ENCODE data around the gene ABITRAM.
A peak's percentile ranks its signal among the peaks of the same experiment; 100 is the strongest.
"Not testable (repeated sequence)": the region's sequence is repeated elsewhere in the genome, so short reads cannot be mapped to it uniquely, and the experiment has no call there.

The ABITRAM gene

DNA sequence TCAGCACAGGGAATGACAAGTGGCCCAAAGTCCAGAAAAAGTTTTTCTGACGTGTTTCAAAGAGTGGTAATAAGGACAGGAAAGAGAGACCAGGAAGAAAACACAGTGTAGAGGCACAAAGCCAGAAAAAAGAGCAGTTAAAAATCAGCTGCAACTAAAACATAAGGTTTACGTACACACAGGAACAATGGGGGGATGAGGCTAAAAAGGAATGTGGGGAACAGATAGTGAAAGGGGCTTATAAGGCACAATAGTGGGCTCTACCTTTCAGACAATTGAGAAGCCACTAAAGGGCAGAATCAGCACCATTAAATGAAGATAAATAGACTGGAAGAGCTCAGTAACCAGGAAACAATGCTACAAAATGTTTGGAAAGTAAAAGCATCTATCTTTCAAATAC lies 5.8 kb upstream of the ABITRAM start:
- no peak for DNase-seq (ENCODE audit: low read depth)

- peak; percentile 7 for DNase-seq (ENCODE audit: low read depth)
These were observed 926 bp upstream of the ABITRAM start for GRCh38 chr9:108933231-108933717.

DNA sequence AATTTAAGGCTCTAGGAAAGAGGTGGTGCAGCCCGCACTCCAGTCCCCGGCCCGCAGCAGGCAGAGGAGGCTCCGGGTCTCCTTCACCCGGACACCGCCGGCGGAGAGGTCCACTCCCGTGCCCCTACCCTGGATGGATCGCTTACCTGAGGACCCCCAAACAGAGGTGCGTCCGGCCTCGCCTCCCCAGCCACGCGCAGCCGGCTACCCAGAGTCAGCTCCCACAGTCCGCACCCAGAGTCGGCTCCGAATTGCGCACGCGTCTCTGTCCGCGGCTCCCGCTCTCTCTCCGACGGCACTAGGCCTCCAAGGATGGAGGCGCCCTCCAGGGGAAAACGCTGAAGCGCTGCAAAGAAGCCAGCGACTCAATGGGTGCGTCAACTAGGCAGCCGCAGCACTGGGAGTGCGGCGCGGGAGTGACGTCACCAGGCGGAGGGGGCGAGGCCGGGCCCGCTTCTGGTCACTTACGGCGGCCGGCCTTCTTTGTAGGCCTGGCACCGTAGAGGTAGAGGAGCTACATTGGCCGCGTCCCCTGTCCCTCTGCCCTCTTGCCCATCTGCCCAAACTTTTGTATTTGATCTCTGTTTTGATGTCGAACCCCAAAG lies 380 bp upstream of the ABITRAM start, which contains the start of gene ELP1:
TSS of gene ELP1 (minus strand) at position 407 of the 605 bp plus-strand sequence. CDS start 2,978 bp downstream, outside the sequence.
- DNase-seq (ENCODE audit: low read depth) = peak; percentile 87

- no peak for DNase-seq (ENCODE audit: low read depth)
These were observed 3.5 kb downstream of the ABITRAM start for GRCh38 chr9:108937561-108938305.

GRCh38 chr9:108939975-108940374 lies 5.8 kb downstream of the ABITRAM start:
- no peak for DNase-seq (ENCODE audit: low read depth)

DNA sequence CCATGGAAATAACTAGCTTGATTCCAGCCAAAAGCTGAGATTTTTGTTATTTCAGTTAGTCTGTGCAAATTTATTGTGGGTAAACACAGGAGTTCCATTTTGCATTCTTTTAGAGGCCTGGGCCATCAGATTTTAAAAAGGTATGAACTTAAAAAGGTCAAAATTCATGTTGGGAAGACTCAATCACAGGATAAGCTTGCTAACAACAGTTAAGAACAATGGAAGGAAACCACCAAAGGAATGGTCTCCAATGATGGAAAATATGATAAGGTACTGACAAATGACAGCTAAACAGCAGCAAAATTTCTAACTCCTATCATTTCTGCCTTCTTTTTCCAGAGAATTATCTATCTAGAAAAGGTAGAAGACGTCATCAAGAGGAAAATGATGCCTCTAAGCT lies 16.0 kb downstream of the ABITRAM start:
- DNase-seq (ENCODE audit: low read depth) = no peak

DNA sequence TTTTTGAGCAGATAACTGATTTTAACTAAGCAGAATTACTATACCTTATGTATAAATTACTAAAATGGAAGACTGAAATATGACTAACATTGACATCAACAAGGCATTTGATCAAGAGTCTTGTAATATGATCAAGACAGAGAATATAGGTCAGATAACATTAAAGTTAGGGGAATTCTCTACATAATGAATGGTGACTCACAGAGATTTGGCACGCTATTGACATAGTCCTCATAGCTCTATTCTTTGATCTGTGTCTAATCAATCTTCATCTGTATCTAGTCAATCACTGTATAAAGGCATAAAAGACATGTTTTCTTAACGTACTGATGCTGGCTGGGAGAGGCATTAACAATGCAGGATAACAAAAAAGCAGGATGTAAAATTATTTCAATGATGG lies 17.4 kb downstream of the ABITRAM start:
- no peak for DNase-seq (ENCODE audit: low read depth)

DNA sequence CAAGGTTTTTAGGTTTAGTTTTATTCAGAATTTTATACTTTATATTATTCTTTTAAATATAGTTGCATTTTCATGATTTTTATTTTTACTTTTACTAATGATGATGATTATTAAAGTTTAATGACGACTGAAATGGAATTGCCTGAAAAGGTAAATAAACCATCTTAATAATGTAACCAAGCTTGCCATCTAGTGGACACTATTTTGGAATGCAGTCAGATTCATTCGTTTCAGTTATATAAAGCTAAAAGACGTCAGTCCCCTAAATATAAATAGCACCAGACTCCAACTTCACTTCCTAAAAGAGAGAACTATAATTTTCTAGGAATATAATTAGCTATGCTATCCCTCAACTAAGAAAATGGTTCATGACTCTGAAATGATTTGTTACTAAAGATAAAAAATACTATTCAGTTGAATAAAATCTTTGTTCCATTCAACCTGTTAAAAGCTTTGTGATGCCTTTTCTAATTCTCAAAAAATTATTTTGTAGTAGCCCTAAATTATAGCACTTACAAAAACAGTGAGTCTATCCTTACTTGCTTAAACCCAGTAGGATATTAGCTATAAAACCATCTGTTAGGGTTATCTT lies 19.9 kb downstream of the ABITRAM start:
- DNase-seq (ENCODE audit: low read depth) = no peak

DNA sequence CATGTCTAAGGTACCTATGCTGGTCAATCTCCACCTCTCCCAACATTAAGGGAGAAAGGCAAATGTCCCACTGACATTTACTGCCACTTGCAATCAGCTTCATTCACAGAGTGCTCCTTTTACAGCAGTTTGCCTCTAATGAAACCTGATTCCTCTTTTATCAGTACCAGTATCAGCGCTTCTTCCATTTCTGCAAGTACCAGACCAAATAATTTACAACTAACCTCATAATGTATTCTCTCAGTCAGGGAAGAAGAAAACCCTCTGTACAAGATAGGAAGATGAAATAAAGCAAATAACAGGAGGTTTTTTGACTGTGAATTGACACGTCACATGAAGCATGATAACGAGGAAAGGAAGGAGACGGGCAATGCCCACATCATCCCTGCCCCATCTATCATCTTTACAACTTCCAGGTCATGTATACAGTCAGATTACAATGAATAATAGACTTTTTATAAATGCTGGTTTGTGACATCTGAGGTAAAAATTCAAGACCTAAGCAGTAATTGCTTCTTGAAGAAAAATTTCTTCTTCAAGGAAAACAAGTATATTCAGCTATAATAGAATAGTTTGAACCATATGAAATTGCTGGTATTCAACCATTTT lies 21.9 kb downstream of the ABITRAM start:
- no peak for DNase-seq (ENCODE audit: low read depth)

GRCh38 chr9:108956631-108957026 lies 22.4 kb downstream of the ABITRAM start:
- DNase-seq (ENCODE audit: low read depth) = no peak

DNA sequence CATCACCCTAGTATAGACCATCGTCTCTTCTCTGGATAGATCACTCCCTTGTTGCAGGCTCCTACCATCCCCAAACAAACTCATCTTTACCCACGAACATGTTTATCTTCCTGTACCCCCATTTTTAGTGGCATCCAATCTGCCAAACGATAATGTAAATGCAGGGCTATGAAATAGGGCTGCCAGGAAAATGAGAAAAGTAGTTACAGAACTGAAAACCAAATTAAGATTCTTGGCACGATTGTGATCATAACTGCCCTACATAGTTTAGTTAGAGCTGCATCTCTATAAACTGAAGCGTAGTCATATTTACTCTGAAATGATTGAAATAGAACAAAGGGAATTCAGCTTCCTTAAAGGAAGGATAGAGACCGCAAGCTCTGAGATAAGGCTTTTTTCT lies 26.1 kb downstream of the ABITRAM start:
- no peak for DNase-seq (ENCODE audit: low read depth)

GRCh38 chr9:108961151-108961550 lies 27.0 kb downstream of the ABITRAM start:
- DNase-seq (ENCODE audit: low read depth) = no peak

DNA sequence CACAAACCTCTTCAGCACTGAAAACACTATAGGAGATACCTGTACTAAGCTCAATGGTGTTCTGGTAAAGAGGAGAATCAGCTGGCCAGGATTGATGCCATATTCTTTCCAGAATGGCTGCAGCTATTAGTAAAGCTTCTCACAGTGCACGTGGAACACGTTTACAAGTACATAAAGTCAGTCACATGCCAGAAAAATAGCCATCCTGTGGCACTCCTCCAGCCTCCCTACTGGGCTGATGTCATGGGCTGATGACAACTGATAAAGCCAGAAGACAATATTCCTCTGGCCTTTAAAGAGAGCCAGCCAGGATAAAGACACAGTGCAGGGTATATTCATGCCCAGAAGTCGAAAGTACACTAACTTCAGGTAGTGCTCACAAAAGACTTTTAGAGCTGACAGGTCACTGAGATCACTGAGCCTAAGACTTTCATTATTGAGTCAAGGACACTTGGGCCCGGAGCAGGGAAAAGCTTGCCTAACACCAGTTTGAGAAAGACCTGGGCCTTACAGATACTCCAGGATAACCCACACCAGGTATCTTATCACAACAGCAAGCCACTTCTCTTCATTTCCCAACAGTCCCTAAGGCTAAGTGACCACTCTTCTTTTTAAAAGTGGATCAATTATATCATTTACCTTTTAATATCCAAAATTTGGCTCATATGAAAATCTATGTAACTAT lies 29.4 kb downstream of the ABITRAM start:
- DNase-seq (ENCODE audit: low read depth) = no peak

DNA sequence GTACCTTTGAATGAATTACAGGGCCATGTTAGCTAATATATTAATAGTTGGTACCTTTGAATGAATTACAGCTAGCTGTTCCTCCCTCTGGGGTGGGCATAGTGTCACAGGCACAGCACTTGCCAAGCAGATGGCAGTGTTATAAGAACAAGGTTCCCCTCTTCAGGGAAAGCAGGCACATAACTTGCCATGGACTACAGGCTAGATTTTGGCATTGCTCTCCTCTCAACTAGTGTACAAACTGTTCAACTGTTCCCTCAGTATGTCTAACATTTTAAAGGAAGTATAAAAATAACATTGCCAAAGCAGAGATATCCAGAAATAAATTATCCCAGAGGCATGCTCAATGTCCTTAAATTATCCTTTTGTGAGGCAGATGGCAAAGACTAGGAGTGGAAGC lies 33.7 kb downstream of the ABITRAM start:
- DNase-seq (ENCODE audit: low read depth) = no peak

DNA sequence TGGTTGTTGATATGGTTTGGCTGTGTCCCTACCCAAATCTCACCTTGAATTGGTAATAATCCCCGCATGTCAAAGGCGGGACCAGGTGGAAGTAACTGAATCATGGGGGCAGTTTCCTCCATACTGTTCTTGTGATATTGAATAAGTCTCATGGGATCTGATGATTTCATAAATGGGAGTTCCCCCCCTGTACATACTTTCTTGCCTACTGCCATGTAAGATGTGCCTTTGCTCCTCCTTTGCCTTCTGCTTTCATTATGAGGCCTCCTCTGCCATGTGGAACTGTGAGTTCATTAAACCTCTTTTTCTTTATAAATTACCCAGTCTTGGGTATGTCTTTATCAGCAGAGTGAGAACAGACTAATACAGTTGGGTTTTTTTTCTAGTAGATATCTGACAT lies 37.2 kb downstream of the ABITRAM start:
- DNase-seq (ENCODE audit: low read depth) = not testable (repeated sequence)

DNA sequence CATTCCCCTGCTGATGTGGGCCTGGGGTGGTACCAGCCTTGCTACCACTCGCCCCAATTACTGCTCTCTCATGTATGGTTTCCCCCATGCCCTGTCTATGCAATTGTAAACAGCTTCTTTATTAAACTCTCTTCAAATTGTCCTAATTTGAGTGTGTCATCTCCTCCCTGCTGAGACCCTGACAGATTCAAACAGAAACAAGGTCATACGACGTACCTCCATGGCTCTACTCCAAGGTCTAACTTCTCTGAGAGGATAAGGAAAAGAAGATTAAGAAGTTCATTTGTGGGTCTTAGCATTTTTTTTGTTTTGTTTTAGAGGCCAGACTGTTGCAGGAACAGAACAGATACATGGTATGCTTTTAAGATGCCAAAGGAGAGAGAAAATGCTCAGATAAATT lies 38.0 kb downstream of the ABITRAM start:
- DNase-seq (ENCODE audit: low read depth) = no peak

DNA sequence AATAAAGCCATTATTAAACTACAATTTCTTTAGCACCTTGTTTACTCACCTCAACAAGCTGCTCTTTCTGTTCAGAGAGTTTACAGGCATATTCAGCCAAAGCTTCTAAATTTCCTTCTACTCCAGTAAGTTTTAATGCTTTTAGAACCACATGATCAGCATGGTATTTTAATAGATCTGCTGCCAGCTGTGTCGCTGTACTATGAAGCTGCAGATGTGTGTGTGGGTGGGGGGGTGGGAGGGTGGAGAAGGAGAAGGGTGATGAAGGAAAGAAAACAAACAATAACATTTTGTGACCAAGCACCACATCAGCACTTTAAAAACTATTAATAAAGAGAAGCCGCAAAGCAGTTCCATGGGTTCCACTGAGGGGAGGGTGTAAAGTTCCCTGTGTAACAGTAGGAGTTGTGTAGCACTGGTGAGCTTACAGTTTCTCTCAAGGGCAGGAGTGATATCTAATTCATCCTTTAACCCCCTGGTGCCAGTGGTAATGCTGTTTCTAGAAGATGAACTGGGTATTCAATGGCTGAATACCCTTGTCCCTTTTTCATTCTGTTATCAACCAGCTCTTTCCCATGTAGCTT lies 38.5 kb downstream of the ABITRAM start:
- DNase-seq (ENCODE audit: low read depth) = no peak

DNA sequence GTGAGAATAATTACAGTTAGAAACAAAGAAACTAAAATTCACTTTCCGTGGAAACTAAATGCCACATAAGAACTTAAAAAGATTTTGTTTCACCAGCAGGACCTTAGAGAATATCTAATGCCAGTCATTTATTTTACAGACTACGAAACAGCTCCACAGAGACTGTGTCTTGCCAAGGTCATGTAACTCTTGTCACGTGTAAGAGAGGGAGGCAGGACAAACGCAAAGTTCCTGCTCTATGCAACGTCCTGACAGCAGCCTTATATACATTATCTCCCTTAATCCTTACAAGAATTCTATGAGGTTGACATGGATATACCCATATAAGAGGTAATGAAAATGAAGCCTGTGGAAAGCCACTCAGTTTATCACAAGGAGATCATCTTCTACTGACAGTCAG lies 39.7 kb downstream of the ABITRAM start:
- DNase-seq (ENCODE audit: low read depth) = no peak

GRCh38 chr9:108978205-108978604 lies 44.0 kb downstream of the ABITRAM start:
- no peak for DNase-seq (ENCODE audit: low read depth)

DNA sequence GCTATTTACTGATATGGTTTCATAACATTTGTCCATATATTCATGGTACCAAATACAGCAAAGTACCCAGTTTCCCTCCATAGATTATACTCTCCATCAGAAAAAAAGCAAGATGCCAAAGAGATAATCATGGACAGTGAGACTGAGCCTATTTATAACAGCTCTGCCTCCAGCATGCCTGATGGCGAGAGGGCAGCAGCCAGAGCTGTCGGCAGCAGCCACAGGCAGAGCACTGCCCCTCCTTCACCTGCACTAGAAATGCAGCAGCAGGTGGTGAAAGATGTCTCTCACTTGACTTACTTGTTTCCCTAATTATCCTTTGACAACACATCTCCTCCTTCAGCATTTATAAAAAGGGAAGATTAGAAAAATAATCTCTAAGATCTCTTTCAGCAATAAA lies 46.7 kb downstream of the ABITRAM start:
- no peak for DNase-seq (ENCODE audit: low read depth)

DNA sequence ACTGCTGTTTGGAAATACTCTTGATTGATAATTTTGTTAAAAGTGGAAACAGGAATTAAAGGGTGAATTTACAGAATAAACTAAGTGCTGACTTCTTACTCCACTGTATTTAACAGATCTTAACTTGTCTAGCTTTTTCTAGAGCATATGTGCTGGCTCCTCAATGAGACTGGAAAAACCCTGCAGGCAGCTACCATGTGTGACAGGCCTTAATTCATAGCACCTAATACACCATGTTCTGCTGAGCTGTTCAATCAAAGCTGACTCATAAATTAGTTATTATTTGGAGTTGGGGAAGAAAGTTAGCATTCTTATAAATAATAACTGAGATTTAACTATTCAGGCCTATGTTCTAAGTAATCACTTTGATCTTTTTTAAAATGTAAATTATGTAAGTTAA lies 49.7 kb downstream of the ABITRAM start:
- no peak for DNase-seq (ENCODE audit: low read depth)
